ENCODE results near the gene CNKSR3.

The CNKSR3 gene

DNA sequence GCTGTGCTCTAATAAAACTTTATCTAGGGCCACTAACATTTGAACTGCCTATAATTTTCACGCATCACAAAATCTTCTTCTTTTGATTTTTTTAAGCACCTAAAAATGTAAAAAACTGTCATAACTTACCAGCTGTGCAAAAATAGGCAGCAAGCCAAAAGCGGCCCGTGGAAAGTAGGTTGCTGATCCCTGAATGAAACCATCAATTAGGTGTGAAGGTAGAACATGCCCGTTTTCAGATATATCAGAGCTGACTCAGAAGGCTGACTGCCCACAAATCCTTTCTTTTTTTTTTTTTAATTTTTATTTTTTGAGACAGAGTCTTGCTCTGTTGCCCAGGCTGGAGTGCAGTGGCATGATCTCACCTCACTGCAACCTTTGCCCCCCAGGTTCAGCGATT lies 149.0 kb downstream of the CNKSR3 start:
- no peak for DNase-seq (ENCODE audit: low read depth)
- in situ Hi-C loops (cut with HindIII; ENCODE audit: low sequenced_read_pairs) = no loop called here
- no peak overlapping the region for H3K4me3 ChIP-seq (ENCODE audit: low read depth, low read length)
- no peak for TF ChIP-seq CTCF (IDR thresholded peaks at IDR 0.05; ENCODE audit: low read depth, low read length, missing control alignments)

DNA sequence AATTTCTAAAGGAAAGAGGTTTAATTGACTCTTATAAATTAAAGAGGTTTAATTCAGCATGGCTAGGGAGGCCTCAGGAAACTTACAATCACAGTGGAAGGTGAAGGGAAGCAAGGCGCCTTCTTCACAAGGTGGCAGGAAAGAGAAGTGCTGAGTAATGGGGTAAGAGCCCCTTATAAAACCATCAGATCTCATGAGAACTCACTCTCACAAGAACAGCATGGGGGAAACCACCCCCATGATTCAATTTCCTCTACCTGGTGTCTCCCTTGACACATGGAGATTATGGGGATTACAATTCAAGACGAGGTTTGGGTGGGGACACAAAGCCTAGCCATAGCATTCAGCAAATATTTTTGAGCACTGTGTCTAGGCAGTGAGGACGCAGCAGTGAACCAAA lies 150.0 kb downstream of the CNKSR3 start:
- no peak overlapping the region for H3K4me3 ChIP-seq (ENCODE audit: low read depth, low read length)
- in situ Hi-C loops (cut with HindIII; ENCODE audit: low sequenced_read_pairs) = no loop called here
- no peak for TF ChIP-seq CTCF (IDR thresholded peaks at IDR 0.05; ENCODE audit: low read depth, low read length, missing control alignments)
- DNase-seq (ENCODE audit: low read depth) = no peak

GRCh38 chr6:154359679-154360078 lies 150.8 kb downstream of the CNKSR3 start:
- no peak for DNase-seq (ENCODE audit: low read depth)
- in situ Hi-C loops (cut with HindIII; ENCODE audit: low sequenced_read_pairs) = no loop called here
- no peak for TF ChIP-seq CTCF (IDR thresholded peaks at IDR 0.05; ENCODE audit: low read depth, low read length, missing control alignments)
- H3K4me3 ChIP-seq (ENCODE audit: low read depth, low read length) = no peak overlapping the region

DNA sequence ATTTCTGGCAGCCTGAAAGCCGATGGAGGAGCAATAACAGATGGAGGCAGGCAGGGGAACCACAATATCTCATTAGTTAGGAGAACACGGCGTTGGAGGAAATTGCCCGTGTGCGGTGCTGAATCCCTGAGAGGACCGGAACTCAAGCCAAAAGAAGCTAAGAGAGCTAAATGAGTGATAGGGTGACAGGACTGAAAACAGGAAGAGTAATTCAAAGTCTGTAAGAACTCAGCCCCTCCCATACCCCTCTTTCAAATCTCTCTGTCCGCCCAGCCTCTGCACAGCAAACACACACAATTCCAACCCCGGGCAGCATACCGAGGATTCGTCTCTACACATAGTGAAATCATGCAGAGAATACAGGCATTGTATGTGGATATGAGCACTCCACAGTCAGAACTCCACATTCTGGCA lies 151.3 kb downstream of the CNKSR3 start:
- no peak for DNase-seq (ENCODE audit: low read depth)
- no peak overlapping the region for H3K4me3 ChIP-seq (ENCODE audit: low read depth, low read length)
- TF ChIP-seq CTCF (IDR thresholded peaks at IDR 0.05; ENCODE audit: low read depth, low read length, missing control alignments) = no peak
- in situ Hi-C loops (cut with HindIII; ENCODE audit: low sequenced_read_pairs) = no loop called here

DNA sequence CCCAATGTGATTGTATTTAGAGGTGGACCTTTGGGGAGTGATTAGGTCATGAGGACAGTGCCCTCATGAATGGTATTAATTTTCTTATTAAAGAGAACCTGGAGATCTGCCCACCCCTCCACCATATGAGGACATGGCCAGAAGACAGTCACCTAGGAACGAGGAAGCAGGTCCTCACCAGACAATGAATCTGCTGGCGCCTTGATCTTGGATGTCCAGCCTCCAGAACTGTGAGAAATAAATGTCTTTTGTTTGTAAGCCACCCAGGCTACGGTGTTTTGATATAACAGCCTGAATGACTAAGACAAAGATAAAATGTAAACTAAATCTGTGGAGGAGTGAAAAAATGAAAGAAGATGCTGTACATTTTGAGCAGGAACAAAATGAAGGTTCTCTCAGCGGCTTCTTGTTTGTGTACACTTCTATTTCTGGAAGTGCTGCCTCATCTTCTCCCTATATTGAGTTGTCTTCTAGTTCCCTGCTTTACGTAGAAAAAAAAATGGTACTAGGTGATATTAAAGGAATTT lies 152.4 kb downstream of the CNKSR3 start:
- in situ Hi-C loops (cut with HindIII; ENCODE audit: low sequenced_read_pairs) = no loop called here
- no peak overlapping the region for H3K4me3 ChIP-seq (ENCODE audit: low read depth, low read length)
- DNase-seq (ENCODE audit: low read depth) = no peak
- no peak for TF ChIP-seq CTCF (IDR thresholded peaks at IDR 0.05; ENCODE audit: low read depth, low read length, missing control alignments)

- in situ Hi-C loops (cut with HindIII; ENCODE audit: low sequenced_read_pairs) = no loop called here
- H3K4me3 ChIP-seq (ENCODE audit: low read depth, low read length) = no peak within 1 kb of the TSS
- TF ChIP-seq CTCF (IDR thresholded peaks at IDR 0.05; ENCODE audit: low read depth, low read length, missing control alignments) = no peak
- no peak for DNase-seq (ENCODE audit: low read depth)
These were observed 153.8 kb downstream of the CNKSR3 start, which contains the start of gene IPCEF1 for GRCh38 chr6:154356690-154357089. IPCEF1 (minus strand) TSS chr6:154356803; CDS start chr6:154265947, 90,856 bp downstream.
